ENCODE measurements around the gene IRGC.

Gene IRGC

GRCh38 chr19:43724896-43725295 lies 9.0 kb downstream of the IRGC start:
- DNase-seq (ENCODE audit: low read depth in 3 of 3), result no peak

DNA sequence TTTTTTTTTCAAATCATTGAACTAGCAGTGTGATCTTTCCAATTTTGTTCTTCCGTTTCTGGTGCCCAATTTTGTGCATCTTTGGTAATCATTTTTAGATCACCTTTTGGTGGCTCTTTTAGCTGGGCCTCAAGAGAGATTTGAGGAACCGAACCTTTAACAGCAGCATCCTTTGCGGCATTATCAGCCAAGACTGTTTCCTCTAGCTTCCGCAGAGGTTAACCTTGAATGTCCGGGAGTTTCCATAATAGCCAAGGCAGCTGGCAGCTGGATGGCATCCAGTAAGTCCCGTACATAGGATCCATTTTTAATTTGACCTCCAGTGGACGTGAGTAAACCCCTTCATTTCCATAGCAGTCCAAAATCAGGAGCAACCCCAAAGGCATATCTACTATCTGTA lies 9.6 kb downstream of the IRGC start:
- DNase-seq (ENCODE audit: low read depth in 3 of 3), result no peak

GRCh38 chr19:43726736-43727592 lies 11.1 kb downstream of the IRGC start:
- DNase-seq (ENCODE audit: low read depth in 3 of 3), result no peak

DNA sequence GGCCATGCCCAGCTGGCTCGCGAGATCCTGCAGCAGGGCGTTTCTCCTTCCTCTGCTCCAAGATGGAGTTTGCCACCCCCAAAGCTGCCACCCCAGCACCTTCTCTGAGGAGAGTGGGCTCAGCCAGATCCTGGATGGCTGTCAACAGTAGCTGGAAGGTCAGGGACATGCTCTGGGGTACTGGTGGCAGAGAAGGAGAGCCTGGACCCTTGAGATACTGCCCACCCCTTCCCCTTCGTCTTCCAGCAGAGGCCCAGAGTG lies 11.6 kb downstream of the IRGC start:
- no peak for DNase-seq (ENCODE audit: low read depth in 3 of 3)

DNA sequence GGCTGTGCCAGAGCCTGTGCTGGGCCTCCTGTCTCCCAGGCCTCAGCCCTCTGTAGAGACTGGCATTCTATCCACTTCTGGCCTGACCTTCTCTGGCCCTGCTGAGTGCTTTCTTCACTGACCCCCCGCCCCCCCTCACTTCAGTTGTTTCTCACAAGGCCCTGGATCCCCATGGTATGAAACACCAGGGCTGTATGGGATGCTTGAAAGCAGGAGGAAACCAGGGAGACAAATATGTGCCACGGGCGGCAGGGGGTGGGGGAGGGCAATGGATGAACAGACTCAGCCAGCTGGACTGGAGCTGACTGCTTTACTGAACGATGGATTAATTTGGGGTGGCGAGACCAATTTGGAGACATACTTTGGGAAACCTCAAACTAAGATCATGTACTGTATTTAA lies 14.0 kb downstream of the IRGC start:
- DNase-seq (ENCODE audit: low read depth in 3 of 3), result no peak

GRCh38 chr19:43731346-43731745 lies 15.5 kb downstream of the IRGC start:
- no peak for DNase-seq (ENCODE audit: low read depth in 3 of 3)

DNA sequence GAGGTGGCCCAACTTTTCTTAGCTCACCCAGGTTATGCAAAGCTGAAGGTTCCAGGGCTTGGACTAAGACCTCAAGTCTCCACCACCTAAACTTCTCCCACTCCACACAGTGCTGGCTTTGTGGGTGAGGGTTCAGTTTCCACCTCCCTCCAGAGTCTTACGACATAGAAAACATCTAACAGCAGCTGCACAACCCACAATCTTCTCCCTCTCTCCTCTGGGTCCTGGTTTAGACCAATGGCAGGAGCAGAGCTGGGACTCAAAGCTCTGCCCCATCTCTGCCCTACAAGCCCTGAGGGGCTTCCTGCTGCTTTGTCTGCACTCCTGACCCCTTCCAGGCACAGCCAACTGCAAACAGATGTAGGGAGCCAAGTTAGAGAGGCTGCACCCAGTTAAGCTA lies 16.0 kb downstream of the IRGC start:
- no peak for DNase-seq (ENCODE audit: low read depth in 3 of 3)

- DNase-seq (ENCODE audit: low read depth in 3 of 3), result no peak
Measured at GRCh38 chr19:43735013-43735412, 19.1 kb downstream of the IRGC start.

GRCh38 chr19:43735957-43736356 lies 20.1 kb downstream of the IRGC start:
- no peak for DNase-seq (ENCODE audit: low read depth in 3 of 3)

GRCh38 chr19:43738780-43739211 lies 22.9 kb downstream of the IRGC start:
- DNase-seq (ENCODE audit: low read depth in 3 of 3), result no peak

- no peak for DNase-seq (ENCODE audit: low read depth in 3 of 3)
Measured at GRCh38 chr19:43739439-43740235, 23.8 kb downstream of the IRGC start.

DNA sequence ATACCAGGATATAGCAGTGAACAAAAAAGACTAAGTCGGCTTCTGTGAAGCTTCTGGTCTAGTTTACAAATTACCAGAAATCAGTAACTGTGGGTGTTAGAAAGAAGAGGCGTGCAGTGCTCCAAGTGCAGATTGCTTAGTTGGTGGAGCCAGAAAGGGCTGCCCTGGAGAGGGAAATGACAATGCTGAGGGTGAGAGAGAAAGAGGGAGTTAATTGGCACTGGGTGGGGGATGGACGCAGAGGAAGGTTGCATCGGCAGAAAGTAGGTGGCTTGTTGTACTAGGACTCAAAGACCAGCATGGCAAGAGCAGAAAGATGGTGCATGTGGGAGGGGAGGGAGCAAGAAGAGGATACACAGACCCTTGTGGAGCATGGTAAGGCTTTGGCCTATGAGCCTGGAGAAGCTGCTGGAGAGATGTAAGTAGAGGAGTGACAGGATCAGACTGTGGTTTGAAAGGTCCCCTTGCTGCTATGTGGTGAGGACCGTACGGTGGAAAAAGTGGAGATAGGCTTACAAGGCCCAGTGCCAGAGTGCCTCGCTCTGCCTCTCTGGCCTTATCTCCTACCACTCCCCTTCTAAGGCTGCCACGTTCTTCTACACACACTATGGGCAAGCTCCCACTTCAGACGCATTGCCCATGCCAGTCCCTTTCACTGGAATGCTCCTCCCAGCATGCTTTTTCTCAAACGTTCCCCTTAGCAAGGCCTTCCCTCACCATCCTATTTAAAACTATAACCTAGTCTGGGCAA lies 25.4 kb downstream of the IRGC start:
- DNase-seq (ENCODE audit: low read depth in 3 of 3), result no peak

DNA sequence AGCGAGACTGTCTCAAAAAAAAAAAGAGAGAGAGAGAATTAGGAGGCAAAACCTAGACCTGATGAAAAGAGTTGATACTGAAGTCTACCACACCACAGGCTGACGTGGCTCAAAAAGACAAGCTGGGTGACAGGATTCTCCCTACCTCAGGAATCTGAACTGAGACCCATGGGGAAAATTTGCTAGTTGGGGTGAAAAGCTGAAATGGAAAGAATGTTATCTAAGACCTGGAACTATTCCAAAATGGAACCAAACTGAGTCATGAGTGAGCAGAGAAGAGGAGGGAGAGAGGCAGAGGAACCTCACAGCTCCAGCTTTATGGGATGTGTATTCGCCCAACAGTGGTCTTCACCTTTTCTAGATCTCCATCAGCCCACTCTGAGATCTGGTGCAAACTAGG lies 27.2 kb downstream of the IRGC start:
- no peak for DNase-seq (ENCODE audit: low read depth in 3 of 3)

- DNase-seq (ENCODE audit: low read depth in 3 of 3), result no peak
Measured at GRCh38 chr19:43747557-43748204, 31.8 kb downstream of the IRGC start.

DNA sequence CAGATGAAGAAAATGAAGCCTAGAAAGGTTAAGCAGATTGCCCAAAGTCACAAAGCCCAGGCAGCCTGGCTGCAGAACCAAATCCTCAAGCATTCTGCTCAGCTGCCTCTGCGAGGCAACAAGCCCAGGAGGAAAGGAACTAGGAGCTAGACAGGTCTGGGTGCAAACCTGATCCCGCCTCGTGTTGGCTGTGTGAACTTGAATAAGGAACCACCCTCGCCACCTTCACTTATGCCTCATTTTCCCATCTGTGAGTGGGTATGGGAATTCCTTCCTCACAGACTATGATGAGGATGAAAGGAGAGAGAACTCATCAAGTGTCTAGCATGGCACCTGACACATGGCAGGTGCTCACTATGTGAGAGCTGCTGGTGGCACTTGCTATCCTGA lies 32.3 kb downstream of the IRGC start:
- DNase-seq (ENCODE audit: low read depth in 3 of 3), result no peak

DNA sequence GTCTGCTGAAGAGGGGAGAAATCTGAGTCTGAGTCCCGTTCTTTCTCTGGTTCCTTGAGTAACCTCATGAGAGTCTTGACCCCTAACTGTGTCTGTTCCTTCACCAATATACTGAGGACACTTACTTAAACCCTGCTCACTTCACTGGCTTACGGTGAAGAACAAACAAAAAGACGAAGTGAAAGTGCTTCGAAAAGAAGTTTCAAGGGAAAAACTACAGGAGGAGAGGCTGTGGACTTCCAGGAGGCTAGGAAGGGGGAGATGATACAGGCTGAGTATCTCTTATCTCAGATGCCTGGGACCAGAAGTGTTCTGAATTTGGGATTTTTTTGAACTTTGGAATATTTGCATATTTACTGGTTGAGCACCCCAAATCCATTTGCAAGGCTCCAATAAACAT lies 32.8 kb downstream of the IRGC start:
- no peak for DNase-seq (ENCODE audit: low read depth in 3 of 3)

DNA sequence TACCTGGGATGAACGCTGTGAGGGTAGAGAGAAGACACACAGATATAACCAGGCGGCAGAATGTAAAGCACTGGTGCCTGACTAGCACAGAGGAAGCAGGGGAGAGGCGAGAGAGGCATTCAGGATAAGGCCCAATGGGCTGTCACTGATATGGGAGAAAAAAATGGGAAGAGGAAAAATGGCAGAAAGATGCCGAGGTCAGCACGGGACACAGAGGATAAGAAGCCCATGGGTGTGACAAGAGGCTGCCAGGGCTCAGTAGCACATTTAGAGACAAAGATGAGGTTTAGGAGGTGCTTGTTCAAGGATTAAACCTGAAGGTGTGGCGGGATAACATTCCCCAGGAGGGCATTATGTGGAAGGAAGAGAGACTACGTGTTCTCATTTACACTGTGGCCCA lies 33.3 kb downstream of the IRGC start:
- DNase-seq (ENCODE audit: low read depth in 3 of 3), result no peak

DNA sequence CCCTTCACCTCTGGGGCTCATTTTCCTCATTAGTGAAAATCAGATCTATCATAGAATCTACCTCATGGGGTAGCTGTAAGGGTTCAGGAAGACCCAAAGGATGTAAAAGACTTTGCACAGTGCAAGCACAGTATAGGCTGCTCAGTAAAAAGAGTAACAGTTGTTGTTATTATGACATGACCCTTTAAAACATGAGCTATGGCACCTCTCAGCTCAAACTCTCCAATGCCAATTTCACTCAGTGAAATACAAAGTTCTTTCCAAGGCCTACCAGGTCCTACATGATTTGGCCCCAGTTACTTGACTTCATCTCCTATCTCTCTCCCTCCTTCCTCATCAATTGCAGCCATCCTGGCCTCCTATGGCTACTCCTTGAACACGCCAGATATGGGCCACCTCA lies 34.0 kb downstream of the IRGC start:
- DNase-seq (ENCODE audit: low read depth in 3 of 3), result no peak

DNA sequence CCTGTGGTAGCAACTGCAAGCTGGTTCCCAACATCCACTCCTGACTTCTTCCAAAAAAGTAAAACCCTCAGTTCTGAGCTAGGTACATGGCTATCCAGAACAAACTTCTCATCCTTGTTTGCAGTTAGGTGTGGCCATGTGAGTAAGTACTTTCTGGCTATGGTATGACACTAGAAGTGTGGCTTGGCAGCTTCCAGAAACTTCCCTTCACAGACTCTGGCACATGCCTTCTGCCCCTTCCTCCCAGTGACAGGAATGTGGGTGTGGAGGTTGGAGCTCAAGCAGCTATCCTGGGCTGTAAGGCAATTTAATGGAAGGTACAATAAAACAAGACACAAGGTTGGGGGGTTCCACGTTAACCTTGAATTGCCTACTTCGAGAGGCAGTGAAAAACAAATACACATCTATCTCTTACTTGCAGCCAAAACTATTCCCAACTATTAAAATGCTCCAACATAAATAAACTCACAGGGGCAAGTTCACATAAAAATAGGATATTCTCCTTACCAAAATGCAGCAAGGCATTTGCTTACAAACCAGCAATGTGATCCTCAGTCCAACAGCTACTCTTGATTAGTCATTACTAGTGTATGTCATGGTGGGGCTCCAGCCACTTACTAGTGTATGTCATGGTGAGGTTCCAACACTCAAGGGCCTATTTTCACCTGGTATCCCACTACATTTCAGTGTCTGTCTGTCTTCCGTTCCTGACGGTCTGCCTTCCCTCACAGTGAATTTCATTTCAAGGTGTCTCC lies 35.8 kb downstream of the IRGC start:
- DNase-seq (ENCODE audit: low read depth in 3 of 3), result no peak

DNA sequence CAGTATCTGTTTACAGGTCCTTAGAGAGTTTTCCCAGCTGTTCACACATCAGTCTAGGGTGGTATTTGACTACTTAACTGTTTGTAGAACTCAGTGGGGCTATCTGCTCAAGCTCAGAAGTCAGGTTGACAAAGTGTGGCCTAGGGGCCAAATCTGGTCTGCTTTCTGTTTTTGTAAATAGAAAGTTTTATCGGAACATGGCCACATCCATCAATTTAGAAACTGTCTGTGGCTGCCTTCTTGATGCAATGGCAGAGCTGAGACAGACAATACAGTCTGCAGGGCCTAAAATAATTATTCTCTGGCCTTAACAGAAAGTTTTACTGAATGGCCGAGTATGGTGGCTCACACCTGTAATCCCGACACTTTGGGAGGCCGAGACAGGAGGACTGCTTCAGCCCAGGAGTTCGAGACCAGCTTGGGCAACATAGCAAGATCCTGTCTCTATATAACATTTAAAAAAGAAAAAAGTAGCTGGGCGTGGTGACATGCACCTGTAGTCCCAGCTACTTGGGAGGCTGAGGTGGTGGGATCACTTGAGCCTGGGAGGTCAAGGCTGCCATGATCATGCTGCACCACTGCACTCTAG lies 36.5 kb downstream of the IRGC start:
- no peak for DNase-seq (ENCODE audit: low read depth in 3 of 3)

DNA sequence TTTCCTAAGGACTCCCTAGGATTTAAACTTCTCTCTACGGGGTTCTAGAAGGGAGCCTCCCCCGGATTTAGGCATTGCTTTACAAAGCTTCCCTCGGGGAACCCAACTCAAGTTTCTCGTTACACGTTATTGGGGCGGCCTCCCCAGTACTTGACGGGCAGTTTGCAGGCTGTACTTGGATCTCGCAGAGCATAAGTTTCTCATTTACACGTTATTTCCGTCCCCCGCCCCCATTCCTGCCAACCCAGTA lies 38.3 kb downstream of the IRGC start:
- no peak for DNase-seq (ENCODE audit: low read depth in 3 of 3)

All from stimulated activated CD4-positive, alpha-beta T cell treated with anti-CD3 and anti-CD28 coated beads, TNF-alpha, amount 100 ng/mL, for 48 hours (primary cell).